GM18519 (cell line): ENCODE data around the gene FAM168A.

ENCODE experiments used
- ATAC-seq: cut with Tn5 transposase; IDR thresholded peaks from one replicate; pipeline ENCODE4 v1.9.1; 2021; ENCODE audit warnings: mild to moderate bottlenecking, moderate library complexity; ENCODE audit not compliant: unreplicated experiment, low FRiP score

Gene FAM168A

DNA sequence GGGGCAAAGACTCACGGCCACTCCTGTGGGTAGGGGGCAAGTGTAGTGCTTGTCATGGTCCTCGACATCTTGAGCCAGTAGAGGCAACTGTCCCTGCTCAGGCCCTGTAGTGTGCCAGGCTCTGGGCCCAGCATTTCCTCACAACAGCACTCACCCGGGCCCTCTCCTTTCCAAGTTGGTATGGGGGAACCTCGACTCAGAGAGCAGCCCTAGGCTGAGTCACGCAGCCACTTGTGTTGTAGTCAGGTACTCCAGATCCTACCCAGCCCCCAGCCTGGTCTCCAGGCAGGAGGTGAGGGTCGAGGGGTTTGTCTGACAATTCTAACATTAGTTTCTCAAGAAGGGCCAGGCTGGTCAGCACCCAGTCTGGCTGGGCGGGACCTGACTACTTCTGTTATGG, 217.6 kb downstream of the FAM168A start:
- ATAC-seq: no peak

GRCh38 chr11:73379189-73379880, 218.6 kb downstream of the FAM168A start:
- no peak for ATAC-seq

- peak; percentile 1 for ATAC-seq
Measured at GRCh38 chr11:73376803-73377629, 220.9 kb downstream of the FAM168A start.

DNA sequence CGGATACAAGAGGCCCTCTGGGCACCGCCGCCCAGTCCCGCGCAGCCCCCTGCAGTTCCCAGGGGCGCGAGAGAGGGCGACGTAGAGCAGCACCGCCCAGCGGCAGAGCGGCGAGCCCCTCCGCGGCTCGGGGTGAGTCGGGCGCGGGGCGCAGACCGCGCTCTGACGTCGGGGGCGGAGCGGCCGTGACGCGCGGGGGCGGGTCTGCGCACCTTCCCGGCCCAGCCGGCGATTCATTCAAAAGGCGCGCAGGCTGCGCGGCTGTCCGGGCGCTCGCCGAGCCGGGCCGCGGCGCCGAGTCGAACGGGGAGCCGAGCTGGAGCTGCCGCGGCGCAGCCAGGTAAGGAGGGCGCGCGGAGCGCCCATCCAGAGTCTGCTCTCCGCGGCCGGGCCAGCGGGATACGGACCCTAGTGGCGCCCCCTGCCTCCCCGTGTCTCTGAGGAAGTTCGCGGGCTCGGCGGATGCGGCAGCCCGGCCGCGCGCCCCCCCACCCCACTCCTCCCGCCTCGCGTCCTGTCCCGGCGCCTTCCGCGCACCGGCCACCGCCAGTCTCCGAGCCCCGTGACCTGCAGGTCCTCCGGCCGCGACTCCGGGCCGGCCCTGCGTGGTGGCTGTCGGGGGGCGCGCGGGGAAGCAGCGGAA, 221.6 kb downstream of the FAM168A start, which contains the start of gene RELT:
TSS of gene RELT (plus strand) at position 240 of the 643 bp plus-strand sequence. CDS start 12,738 bp downstream, outside the sequence.
- peak; percentile 40 for ATAC-seq

GRCh38 chr11:73375830-73376159, 222.1 kb downstream of the FAM168A start:
- ATAC-seq: no peak

DNA sequence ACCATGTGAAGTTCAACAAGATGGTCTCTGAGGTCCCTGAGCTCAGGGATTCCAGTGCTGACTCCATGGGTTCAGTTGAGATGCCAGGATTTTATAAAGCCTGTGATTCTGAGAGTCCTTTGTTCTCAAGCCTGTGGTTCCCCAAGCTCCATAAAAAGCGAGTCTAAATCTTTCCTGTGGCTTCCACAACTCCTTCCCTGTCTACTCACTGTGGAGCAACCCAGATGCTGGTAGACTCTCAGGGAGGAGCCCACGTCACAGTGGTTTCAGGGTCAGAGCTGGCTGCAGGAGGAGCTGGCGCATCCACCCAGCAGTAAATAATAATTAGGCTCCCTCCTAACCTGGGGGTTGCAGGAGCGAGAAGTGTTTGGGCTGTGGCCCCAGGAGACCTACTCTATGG, 223.8 kb downstream of the FAM168A start:
- no peak for ATAC-seq

- ATAC-seq: no peak
Measured at GRCh38 chr11:73372375-73372993, 225.4 kb downstream of the FAM168A start.

DNA sequence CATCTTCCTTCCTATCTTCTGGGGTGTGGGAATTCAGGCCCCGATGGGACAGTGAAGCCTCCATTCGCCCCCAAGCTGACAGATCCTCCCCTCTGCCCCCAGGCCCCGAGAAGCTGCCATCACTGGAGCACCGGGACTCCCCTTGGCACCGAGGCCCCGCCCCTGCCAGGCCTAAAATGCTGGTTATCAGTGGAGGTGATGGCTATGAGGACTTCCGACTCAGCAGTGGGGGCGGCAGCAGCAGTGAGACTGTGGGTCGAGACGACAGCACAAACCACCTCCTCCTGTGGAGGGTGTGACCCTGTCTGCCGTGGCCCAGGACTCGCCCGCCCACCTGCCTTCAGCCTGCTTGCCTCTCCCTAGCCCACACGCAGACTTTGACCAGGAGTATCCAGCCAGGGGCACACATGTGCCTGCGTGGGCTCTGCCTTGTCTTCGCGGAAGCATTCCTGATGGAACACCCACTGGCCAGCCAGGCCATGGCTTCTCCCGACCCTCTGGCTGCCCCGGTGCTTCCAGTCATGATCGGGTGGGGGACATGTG, 230.4 kb downstream of the FAM168A start:
- ATAC-seq: no peak

DNA sequence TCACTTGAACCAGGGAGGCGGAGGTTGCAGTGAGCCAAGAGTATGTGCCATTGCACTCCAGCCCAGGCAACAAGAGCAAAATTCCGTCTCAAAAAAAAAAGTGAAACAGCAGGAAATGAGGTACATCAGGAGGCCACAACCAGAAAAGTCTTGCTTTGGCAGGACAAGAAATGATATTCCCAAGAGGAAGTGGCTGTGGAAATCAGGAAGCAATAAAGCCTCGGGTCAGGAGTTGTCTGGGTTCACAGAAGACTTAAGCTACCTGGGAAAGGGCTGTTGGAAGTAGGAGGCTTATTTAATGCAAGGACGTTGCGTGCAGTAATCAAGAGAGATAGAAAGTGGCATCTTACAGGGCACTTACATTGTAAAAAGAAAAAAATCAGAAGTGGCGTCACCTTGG, 231.0 kb downstream of the FAM168A start:
- ATAC-seq: no peak

GRCh38 chr11:73366265-73366610, 231.7 kb downstream of the FAM168A start:
- no peak for ATAC-seq

DNA sequence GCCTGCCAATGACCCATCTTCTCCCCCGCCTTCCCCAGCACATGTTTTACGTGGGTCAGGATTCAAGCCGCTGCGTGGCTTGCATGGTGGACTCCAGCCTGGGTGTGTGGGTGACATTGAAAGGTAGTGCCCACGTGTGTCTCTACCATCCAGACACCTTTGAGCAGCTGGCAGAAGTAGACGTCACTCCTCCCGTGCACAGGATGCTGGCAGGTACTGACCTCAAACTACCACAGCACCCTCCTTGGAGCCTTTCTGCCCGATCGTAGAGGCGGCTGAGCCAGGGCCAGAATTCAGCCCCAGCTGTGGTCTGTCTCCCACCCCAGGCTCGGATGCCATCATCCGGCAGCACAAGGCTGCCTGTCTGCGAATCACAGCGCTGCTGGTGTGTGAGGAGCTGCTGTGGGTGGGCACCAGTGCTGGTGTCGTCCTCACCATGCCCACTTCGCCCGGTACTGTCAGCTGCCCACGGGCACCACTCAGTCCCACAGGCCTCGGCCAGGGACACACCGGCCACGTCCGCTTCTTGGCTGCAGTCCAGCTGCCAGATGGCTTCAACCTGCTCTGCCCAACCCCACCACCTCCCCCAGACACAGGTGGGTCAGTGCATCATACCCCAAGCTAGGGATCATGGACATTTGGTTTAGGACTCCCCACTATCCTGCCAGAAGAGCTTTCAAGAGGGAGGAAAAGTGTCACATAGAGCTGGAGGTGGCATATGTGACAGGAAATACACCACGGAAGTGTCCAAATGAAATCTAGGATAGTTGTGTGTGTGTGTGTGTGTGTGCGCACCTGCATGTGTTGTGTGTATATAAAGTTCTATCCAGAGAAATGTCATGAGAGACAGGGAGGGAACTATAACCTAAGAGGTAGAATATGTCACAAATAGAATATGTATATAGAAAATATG, 232.3 kb downstream of the FAM168A start:
- ATAC-seq: no peak

GRCh38 chr11:73363147-73363546, 234.8 kb downstream of the FAM168A start:
- no peak for ATAC-seq

- ATAC-seq: no peak
Measured at GRCh38 chr11:73361953-73362776, 235.7 kb downstream of the FAM168A start.

GRCh38 chr11:73360743-73361369, 237.1 kb downstream of the FAM168A start:
- ATAC-seq: no peak

DNA sequence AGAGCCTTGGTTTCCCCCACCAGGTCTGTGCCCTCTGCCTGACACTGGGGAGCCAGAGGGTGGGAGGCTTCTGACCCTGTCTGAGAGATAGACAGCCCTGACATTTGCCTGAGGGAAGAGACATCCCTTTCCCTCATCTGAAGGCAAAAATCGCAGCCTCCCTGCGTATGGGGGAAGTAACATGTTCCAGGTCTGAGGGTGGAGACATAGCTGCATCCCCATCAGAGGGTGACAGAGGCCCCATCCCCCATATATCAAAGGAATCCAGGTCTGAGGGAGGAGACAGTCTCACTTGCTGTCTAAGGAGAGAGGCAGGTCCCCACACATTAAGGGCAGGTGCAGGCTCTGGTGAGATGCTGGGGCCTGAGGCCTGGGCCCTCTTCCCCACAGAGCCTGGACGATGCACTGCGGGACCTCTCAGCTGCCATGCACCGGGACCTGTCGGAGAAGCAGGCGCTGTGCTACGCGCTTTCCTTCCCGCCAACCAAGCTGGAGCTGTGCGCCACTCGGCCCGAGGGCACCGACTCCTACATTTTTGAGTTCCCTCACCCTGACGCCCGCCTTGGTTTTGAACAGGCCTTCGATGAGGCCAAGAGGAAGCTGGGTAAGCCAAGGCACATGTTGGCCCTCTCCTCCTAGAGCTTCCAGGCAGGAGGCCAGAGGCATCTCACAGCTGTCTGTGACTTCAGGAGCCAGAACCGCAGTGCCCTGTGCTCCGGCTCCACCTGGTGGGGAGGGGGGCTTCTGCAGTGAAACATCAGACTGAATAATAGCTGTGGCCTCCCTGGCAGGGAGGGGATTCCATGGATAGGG, 237.8 kb downstream of the FAM168A start:
- no peak for ATAC-seq

DNA sequence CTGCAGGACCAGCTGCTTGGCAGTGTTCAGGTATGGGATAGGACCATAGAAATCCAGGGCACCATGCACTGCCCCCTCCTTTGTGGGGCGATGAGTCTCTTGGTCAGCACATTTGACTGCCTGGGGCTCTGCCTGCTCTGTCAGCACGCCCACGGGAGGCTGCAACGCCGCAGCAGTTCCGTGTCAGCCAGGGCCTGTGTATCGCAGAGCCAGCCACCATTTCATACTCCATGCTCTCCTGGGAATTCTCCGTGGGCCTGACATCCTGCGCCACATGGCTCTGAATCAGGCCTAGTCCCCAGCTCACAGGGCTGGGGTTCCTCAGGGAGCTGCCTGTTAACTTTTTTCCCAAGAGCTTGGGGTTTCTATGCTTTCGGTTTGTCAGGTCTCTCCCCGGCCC, 238.6 kb downstream of the FAM168A start:
- ATAC-seq: no peak

GRCh38 chr11:73358071-73358470, 239.8 kb downstream of the FAM168A start:
- no peak for ATAC-seq
